Keratinocyte (primary cell): ENCODE measurements around the gene SLC2A4. TPM values are rescaled to one million over a fixed set of nuclear protein-coding genes. Genes with fewer than 3 reads are reported as not detected.
"Not testable (repeated sequence)": the region's sequence is repeated elsewhere in the genome, so short reads cannot be mapped to it uniquely, and the experiment has no call there.

ENCODE experiments used
- DNase-seq: peaks from one replicate; pipeline ENCODE4 v3.0.0-alpha.2; 2011; ENCODE audit warnings: low read depth, missing footprints, low spot score
- FAIRE-seq: peaks from 2 replicates; lab custom pipeline; 2011; peaks lifted over from hg19 to GRCh38; lab: Jason Lieb, UNC
- H2AFZ ChIP-seq: 2 replicates; pipeline ENCODE4 v1.6.0; 2012; ENCODE audit warnings: low read length, control low read depth, inconsistent platforms; ENCODE audit not compliant: control insufficient read depth
- H3K27ac ChIP-seq: 2 replicates; pipeline ENCODE4 v1.5.1; 2011; ENCODE audit warnings: low read length; ENCODE audit not compliant: control insufficient read depth, insufficient read depth
- H3K27me3 ChIP-seq: 3 replicates; pipeline ENCODE4 v1.6.0; 2011; ENCODE audit warnings: low read length; ENCODE audit not compliant: control insufficient read depth, insufficient read depth; ENCODE audit errors: extremely low read depth
- H3K36me3 ChIP-seq, 2 experiments: 2 replicates in 1 of 2; 3 replicates in 1 of 2; pipeline ENCODE4 v1.5.1; 2011; ENCODE audit warnings: low read length in 2 of 2, mild to moderate bottlenecking in 1 of 2; ENCODE audit not compliant: control insufficient read depth in 2 of 2, insufficient read depth in 2 of 2; ENCODE audit errors: extremely low read depth in 1 of 2
- H3K4me1 ChIP-seq: 3 replicates; pipeline ENCODE4 v1.5.1; 2011; ENCODE audit warnings: low read length; ENCODE audit not compliant: control insufficient read depth, insufficient read depth; ENCODE audit errors: extremely low read depth
- H3K4me2 ChIP-seq: 3 replicates; pipeline ENCODE4 v1.6.0; 2011; ENCODE audit warnings: low read depth, low read length; ENCODE audit not compliant: control insufficient read depth, insufficient read depth; ENCODE audit errors: extremely low read depth
- H3K4me3 ChIP-seq, 3 experiments: fragments of 200-600 bp in 1 of 3; sonication (generic) in 1 of 3; 2 replicates in 2 of 3; 3 replicates in 1 of 3; pipeline ENCODE4 v1.5.1; 2011 to 2016; ENCODE audit warnings: low read length in 3 of 3, mild to moderate bottlenecking in 3 of 3, control low read depth in 2 of 3, inconsistent platforms in 1 of 3, low read depth in 1 of 3, mixed read lengths in 1 of 3, mixed run types in 1 of 3, moderate library complexity in 1 of 3; ENCODE audit not compliant: control insufficient read depth in 2 of 3, insufficient read depth in 2 of 3; ENCODE audit errors: extremely low read depth in 1 of 3
- H3K79me2 ChIP-seq: 2 replicates; pipeline ENCODE4 v1.6.0; 2012; ENCODE audit warnings: low read length; ENCODE audit not compliant: control insufficient read depth, insufficient read depth
- H3K9ac ChIP-seq: 3 replicates; pipeline ENCODE4 v1.6.0; 2011; ENCODE audit warnings: low read length; ENCODE audit not compliant: control insufficient read depth, insufficient read depth; ENCODE audit errors: extremely low read depth
- H3K9me1 ChIP-seq: 3 replicates; pipeline ENCODE4 v1.6.0; 2011; ENCODE audit warnings: low read length; ENCODE audit not compliant: control insufficient read depth, insufficient read depth; ENCODE audit errors: extremely low read depth
- H3K9me3 ChIP-seq: 2 replicates; pipeline ENCODE4 v1.5.1; 2012; ENCODE audit warnings: low read depth, low read length; ENCODE audit not compliant: control insufficient read depth
- H4K20me1 ChIP-seq: 3 replicates; pipeline ENCODE4 v1.6.0; 2011; ENCODE audit warnings: low read length; ENCODE audit not compliant: control insufficient read depth, insufficient read depth; ENCODE audit errors: extremely low read depth
- EZH2 ChIP-seq: IDR thresholded peaks from one replicate; pipeline ENCODE4 v1.6.1; 2012; ENCODE audit warnings: inconsistent platforms, mild to moderate bottlenecking, low read length, moderate library complexity
- dilution Hi-C: fragments of 300-500 bp; cut with MboI; formaldehyde crosslinking; loops from one replicate; pipeline ENCODE4 v1.7.0; 2020; ENCODE audit warnings: low sequenced_read_pairs; ENCODE audit not compliant: extremely low pct_ligation_motif_present
- polyA plus RNA-seq, 5 experiments: library from polyadenylated mRNA; depleted of rRNA in 3 of 5; stranded (reverse) in 3 of 5; stranded (forward) in 1 of 5; unstranded in 1 of 5; fragments of >200 nt; gene quantifications; 1 replicate in 1 of 5; 2 replicates in 3 of 5; 3 replicates in 1 of 5; pipeline versions ENCODE4 v1.2.1 to v1.2.3, GENCODE V29; 2011 to 2012; ENCODE audit warnings: missing spikeins in 2 of 5, low read depth in 1 of 5, low replicate concordance in 1 of 5
- TF ChIP-seq, protein P1 (sequence below), 3 experiments: IDR thresholded peaks in 1 of 3; conservative IDR thresholded peaks in 1 of 3; optimal IDR thresholded peaks in 1 of 3; 2 replicates in 2 of 3; 3 replicates in 1 of 3; pipeline versions ENCODE3 to v1.5.1; 2011; ENCODE audit warnings: low read length in 3 of 3, mild to moderate bottlenecking in 3 of 3, moderate library complexity in 2 of 3, control low read depth in 1 of 3, inconsistent platforms in 1 of 3; ENCODE audit not compliant: insufficient read depth in 2 of 3; ENCODE audit errors: extremely low read depth in 1 of 3

SLC2A4 gene
- polyA plus RNA-seq, 1 donor (not counting 4 experiments of a cell fraction or from before 2014, with no cell fraction given) = not detected

- Histone ChIP-seq H3K79me2 (no peaks in the 10 kb centered on the region), H3K4me3 (no peak overlapping the region), H3K4me2 (no peak overlapping the region), H3K9me3 (no peaks in the 10 kb centered on the region), H4K20me1 (no peaks in the 10 kb centered on the region), H3K27ac (no peak overlapping the region), H3K9ac (no peak overlapping the region), H3K36me3 (no peaks in the 10 kb centered on the region), H3K9me1 (no peaks in the 10 kb centered on the region), H3K27me3 (no peaks in the 10 kb centered on the region), H2AFZ (no peak overlapping the region), H3K4me1 (peaks cover 3% of the 10 kb centered on the region)
- FAIRE-seq (no peak), DNase-seq (no peak)
- dilution Hi-C loops = no loop called here
- TF ChIP-seq, protein P1, sequence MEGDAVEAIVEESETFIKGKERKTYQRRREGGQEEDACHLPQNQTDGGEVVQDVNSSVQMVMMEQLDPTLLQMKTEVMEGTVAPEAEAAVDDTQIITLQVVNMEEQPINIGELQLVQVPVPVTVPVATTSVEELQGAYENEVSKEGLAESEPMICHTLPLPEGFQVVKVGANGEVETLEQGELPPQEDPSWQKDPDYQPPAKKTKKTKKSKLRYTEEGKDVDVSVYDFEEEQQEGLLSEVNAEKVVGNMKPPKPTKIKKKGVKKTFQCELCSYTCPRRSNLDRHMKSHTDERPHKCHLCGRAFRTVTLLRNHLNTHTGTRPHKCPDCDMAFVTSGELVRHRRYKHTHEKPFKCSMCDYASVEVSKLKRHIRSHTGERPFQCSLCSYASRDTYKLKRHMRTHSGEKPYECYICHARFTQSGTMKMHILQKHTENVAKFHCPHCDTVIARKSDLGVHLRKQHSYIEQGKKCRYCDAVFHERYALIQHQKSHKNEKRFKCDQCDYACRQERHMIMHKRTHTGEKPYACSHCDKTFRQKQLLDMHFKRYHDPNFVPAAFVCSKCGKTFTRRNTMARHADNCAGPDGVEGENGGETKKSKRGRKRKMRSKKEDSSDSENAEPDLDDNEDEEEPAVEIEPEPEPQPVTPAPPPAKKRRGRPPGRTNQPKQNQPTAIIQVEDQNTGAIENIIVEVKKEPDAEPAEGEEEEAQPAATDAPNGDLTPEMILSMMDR (optimal IDR thresholded peaks at IDR 0.05 in 1 of 3, IDR thresholded peaks at IDR 0.05 in 1 of 3, conservative IDR thresholded peaks at IDR 0.05 in 1 of 3; ENCODE audit: extremely low read depth in 1 of 3, insufficient read depth in 2 of 3, low read length in 3 of 3) = no peak
- TF ChIP-seq EZH2 = no peak
Measured at GRCh38 chr17:7334938-7335538, 53.5 kb downstream of the SLC2A4 start.

- H3K79me2 ChIP-seq, H3K36me3 ChIP-seq, H3K4me2 ChIP-seq, H3K27me3 ChIP-seq, FAIRE-seq, H3K27ac ChIP-seq, H3K4me3 ChIP-seq, DNase-seq, H3K9me3 ChIP-seq, H3K9ac ChIP-seq, H2AFZ ChIP-seq, H3K9me1 ChIP-seq, dilution Hi-C loops, H3K4me1 ChIP-seq, H4K20me1 ChIP-seq: not testable (repeated sequence)
Measured at GRCh38 chr17:7335765-7336164, 54.2 kb downstream of the SLC2A4 start.
